K562 (cell line): ENCODE data around the gene ESCO1. TPM values are rescaled to one million over a fixed set of nuclear protein-coding genes. Genes with fewer than 3 reads are reported as not detected.

Source experiments
- ATAC-seq: fragments of 200-7000 bp; cut with Tn5 transposase; 3 replicates; pipeline ENCODE4 v1.9.1; 2020; ENCODE audit warnings: moderate library complexity
- BruUV-seq: library from RNA; stranded (reverse); fragments of 400-500 nt; replicated peaks from 2 replicates; lab custom pipeline; 2021; lab: Mats Ljungman, UMichigan
- CTCF ChIA-PET: fragments of 300-600 bp; formaldehyde crosslinking; extraction: SDS; loops from one replicate; lab custom pipeline; 2021; ENCODE audit warnings: low intra/inter-chr PET ratio; lab: Yijun Ruan, JAX
- POLR2A ChIA-PET: fragments of 300-600, 350-650 bp; sonication (Branson Sonifier 250); formaldehyde crosslinking; extraction: SDS; loops from one replicate; lab custom pipeline; 2021; ENCODE audit warnings: antibody characterized with exemption, inconsistent platforms; lab: Yijun Ruan, JAX
- DNase-seq, 4 experiments: peaks; one replicate each; pipeline versions ENCODE4 v3.0.0 to v3.0.0-alpha.2; 2011 to 2018; ENCODE audit warnings: low spot score in 3 of 4, mixed read lengths in 3 of 4; ENCODE audit errors: extremely low read depth in 1 of 4
- FAIRE-seq: peaks from 2 replicates; lab custom pipeline; 2011; peaks lifted over from hg19 to GRCh38; lab: Jason Lieb, UNC
- H2AFZ ChIP-seq: 2 replicates; pipeline ENCODE4 v1.6.0; 2011; ENCODE audit warnings: low read depth, low read length, control low read depth, inconsistent platforms
- H3K27ac ChIP-seq: fragments of 200-600 bp; 3 replicates; pipeline ENCODE4 v1.8.0; 2011; ENCODE audit warnings: low read depth, mild to moderate bottlenecking, control low read depth, inconsistent platforms, low read length, moderate library complexity, mixed read lengths; ENCODE audit errors: extremely low read depth
- H3K27me3 ChIP-seq, 2 experiments: fragments of 300-600 bp in 1 of 2; 2 replicates in 1 of 2; 3 replicates in 1 of 2; pipeline versions ENCODE4 v1.6.0 to v1.8.0; 2011; ENCODE audit warnings: inconsistent platforms in 2 of 2, low read length in 2 of 2, mild to moderate bottlenecking in 1 of 2, mixed read lengths in 1 of 2, moderate library complexity in 1 of 2; ENCODE audit not compliant: control insufficient read depth in 2 of 2, insufficient read depth in 2 of 2
- H3K36me3 ChIP-seq: fragments of 300-600 bp; 3 replicates; pipeline ENCODE4 v1.8.0; 2011; ENCODE audit warnings: mild to moderate bottlenecking, low read length, inconsistent platforms; ENCODE audit not compliant: control insufficient read depth, insufficient read depth
- H3K4me1 ChIP-seq, 2 experiments: fragments of 200-600 bp in 1 of 2; replicated peaks in 1 of 2; 2 replicates in 1 of 2; 3 replicates in 1 of 2; pipeline versions ENCODE4 v1.5.1 to v1.8.0; 2011; ENCODE audit warnings: inconsistent platforms in 2 of 2, low read length in 2 of 2, mild to moderate bottlenecking in 1 of 2, mixed read lengths in 1 of 2, moderate library complexity in 1 of 2; ENCODE audit not compliant: control insufficient read depth in 2 of 2, insufficient read depth in 2 of 2
- H3K4me2 ChIP-seq: 2 replicates; pipeline ENCODE4 v1.6.1; 2011; ENCODE audit warnings: low read length, control low read depth, inconsistent platforms, mixed read lengths; ENCODE audit not compliant: insufficient read depth
- H3K4me3 ChIP-seq: fragments of 200-600 bp; sonication (generic), shearing (Covaris generic); 2 replicates; pipeline ENCODE4 v1.5.1; 2016; ENCODE audit warnings: control low read depth, inconsistent platforms
- H3K79me2 ChIP-seq: fragments of 200-600 bp; 3 replicates; pipeline ENCODE4 v1.8.0; 2011; ENCODE audit warnings: low read length, inconsistent platforms; ENCODE audit not compliant: control insufficient read depth, insufficient read depth
- H3K9ac ChIP-seq, 2 experiments: 2 replicates each; pipeline versions ENCODE4 v1.6.0 to v1.6.1; 2011; ENCODE audit warnings: low read depth in 2 of 2, low read length in 2 of 2, control low read depth in 1 of 2, inconsistent platforms in 1 of 2, mild to moderate bottlenecking in 1 of 2, mixed read lengths in 1 of 2; ENCODE audit not compliant: insufficient read depth in 1 of 2
- H3K9me1 ChIP-seq: one replicate; pipeline ENCODE4 v1.6.0; 2011; ENCODE audit warnings: inconsistent platforms, mild to moderate bottlenecking, low read length, moderate library complexity; ENCODE audit not compliant: control insufficient read depth, insufficient read depth
- H3K9me3 ChIP-seq: replicated peaks from 2 replicates; pipeline ENCODE4 v1.5.1; 2011; ENCODE audit warnings: low read depth, low read length, inconsistent platforms; ENCODE audit not compliant: control insufficient read depth, insufficient read depth
- H4K20me1 ChIP-seq: replicated peaks from 2 replicates; pipeline ENCODE4 v1.6.1; 2011; ENCODE audit warnings: low read length, inconsistent platforms, mixed read lengths; ENCODE audit not compliant: control insufficient read depth, insufficient read depth
- HOMEZ ChIP-seq: fragments of 250-450 bp; sonication (Bioruptor Pico); IDR thresholded peaks from 2 replicates; pipeline ENCODE4 v1.4.0; 2020; ENCODE audit warnings: mild to moderate bottlenecking, moderate library complexity
- ZNF398 ChIP-seq: fragments of 250-450 bp; sonication (Bioruptor Pico); IDR thresholded peaks from 2 replicates; pipeline ENCODE4 v1.8.0; 2021; ENCODE audit warnings: moderate library complexity, mild to moderate bottlenecking, inconsistent platforms
- WGBS: fragments of 100-300 bp; shearing (Covaris generic); methylation state at CpG from one replicate; pipeline ENCODE4 v1.1.6; 2016; ENCODE audit warnings: low coverage, mixed read lengths; ENCODE audit not compliant: insufficient coverage; ENCODE audit errors: missing lambda C conversion rate; 5-methylcytosine and 5-hydroxymethylcytosine counted together
- in situ Hi-C: fragments of 300-500 bp; cut with MboI; formaldehyde crosslinking; loops from 4 replicates; pipeline ENCODE4 v1.15.0; 2018; ENCODE audit warnings: inconsistent platforms, mixed read lengths
- intact Hi-C: fragments of 100-400 bp; cut with micrococcal nuclease; formaldehyde crosslinking; loops from 2 replicates; pipeline ENCODE4 v1.14.2; 2022
- polyA plus RNA-seq, 8 experiments: library from polyadenylated mRNA; depleted of rRNA in 4 of 8; stranded (reverse) in 5 of 8; unstranded in 3 of 8; fragments of >200 nt; fragmentation: Nextera tagmentation in 2 of 8; fragmentation: Illumina TruSeq in 1 of 8; extraction: Ambion mirVana in 2 of 8; extraction: Trizol in 1 of 8; gene quantifications; 2 replicates each; pipeline versions ENCODE4 v1.2.1 to v1.2.3, GENCODE V29; 2011 to 2014; ENCODE audit warnings: inconsistent platforms in 1 of 8, missing spikeins in 1 of 8
- total RNA-seq, 7 experiments: library from RNA; depleted of rRNA in 6 of 7; stranded (reverse); fragments of >200 nt in 6 of 7; fragmentation: Illumina TruSeq in 2 of 7; extraction: Trizol in 2 of 7; gene quantifications; 2 replicates each; pipeline versions ENCODE4 v1.2.1 to v1.2.3, GENCODE V29; 2011 to 2021; ENCODE audit warnings: low replicate concordance in 1 of 7

ESCO1 gene
- total and polyA plus RNA-seq, 9 of the 15 experiments (the other 6 are each of a cell fraction or from before 2014, with no cell fraction given), result 15.0 to 31.3 (median 19.6) TPM

GRCh38 chr18:21584391-21584790 is 16.1 kb downstream of the ESCO1 start:
- H3K9me1 ChIP-seq, result no peaks in the 10 kb centered on the region
- 88% methylated on average over 5 of the region's 5 CpGs for WGBS
- POLR2A ChIA-PET, result interaction anchor here (2.3 kb wide), 1 partner anchor 16 kb away, joined by 8 read pairs; the partner anchor contains the start of gene ESCO1
- no peak for DNase-seq
- no peaks in the 10 kb centered on the region for H4K20me1 ChIP-seq
- H3K27me3 ChIP-seq, result no peaks in the 10 kb centered on the region
- no peak for FAIRE-seq
- H3K36me3 ChIP-seq, result peaks cover 17% of the 10 kb centered on the region; the same call in 1 of the 3 replicates
- no peaks in the 10 kb centered on the region for H3K9me3 ChIP-seq
- in situ Hi-C loops, result no loop called here
- H3K4me1 ChIP-seq, result peaks cover 0 to 3% of the 10 kb centered on the region in 2 experiments; a peak in 1 of 5 replicates
- no peak overlapping the region for H3K4me2 ChIP-seq
- CTCF ChIA-PET, result no interaction called here
- no TSS peak for BruUV-seq
- intact Hi-C loops, result no loop called here
- no peak for ATAC-seq
- H3K79me2 ChIP-seq, result peaks cover 61% of the 10 kb centered on the region
- no peak overlapping the region for H2AFZ ChIP-seq
- no peak overlapping the region for H3K4me3 ChIP-seq
- no peak overlapping the region for H3K9ac ChIP-seq
- TF ChIP-seq HOMEZ (no peak), ZNF398 (CRISPR knock-in tag) (no peak)
- H3K27ac ChIP-seq, result no peak overlapping the region
